Measurements from ENCODE around the gene NTM.

The NTM gene

GRCh38 chr11:131858505-131858904 is 488.1 kb downstream of the NTM start:
- TF ChIP-seq, protein P1, sequence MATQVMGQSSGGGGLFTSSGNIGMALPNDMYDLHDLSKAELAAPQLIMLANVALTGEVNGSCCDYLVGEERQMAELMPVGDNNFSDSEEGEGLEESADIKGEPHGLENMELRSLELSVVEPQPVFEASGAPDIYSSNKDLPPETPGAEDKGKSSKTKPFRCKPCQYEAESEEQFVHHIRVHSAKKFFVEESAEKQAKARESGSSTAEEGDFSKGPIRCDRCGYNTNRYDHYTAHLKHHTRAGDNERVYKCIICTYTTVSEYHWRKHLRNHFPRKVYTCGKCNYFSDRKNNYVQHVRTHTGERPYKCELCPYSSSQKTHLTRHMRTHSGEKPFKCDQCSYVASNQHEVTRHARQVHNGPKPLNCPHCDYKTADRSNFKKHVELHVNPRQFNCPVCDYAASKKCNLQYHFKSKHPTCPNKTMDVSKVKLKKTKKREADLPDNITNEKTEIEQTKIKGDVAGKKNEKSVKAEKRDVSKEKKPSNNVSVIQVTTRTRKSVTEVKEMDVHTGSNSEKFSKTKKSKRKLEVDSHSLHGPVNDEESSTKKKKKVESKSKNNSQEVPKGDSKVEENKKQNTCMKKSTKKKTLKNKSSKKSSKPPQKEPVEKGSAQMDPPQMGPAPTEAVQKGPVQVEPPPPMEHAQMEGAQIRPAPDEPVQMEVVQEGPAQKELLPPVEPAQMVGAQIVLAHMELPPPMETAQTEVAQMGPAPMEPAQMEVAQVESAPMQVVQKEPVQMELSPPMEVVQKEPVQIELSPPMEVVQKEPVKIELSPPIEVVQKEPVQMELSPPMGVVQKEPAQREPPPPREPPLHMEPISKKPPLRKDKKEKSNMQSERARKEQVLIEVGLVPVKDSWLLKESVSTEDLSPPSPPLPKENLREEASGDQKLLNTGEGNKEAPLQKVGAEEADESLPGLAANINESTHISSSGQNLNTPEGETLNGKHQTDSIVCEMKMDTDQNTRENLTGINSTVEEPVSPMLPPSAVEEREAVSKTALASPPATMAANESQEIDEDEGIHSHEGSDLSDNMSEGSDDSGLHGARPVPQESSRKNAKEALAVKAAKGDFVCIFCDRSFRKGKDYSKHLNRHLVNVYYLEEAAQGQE (IDR thresholded peaks at IDR 0.05; ENCODE audit: insufficient replicate concordance, low read depth) = no peak
- TF ChIP-seq SPI1 (IDR thresholded peaks at IDR 0.05; ENCODE audit: borderline replicate concordance, low read depth) = no peak
- no peak for TF ChIP-seq GABPA (IDR thresholded peaks at IDR 0.05; ENCODE audit: low read depth)
- TF ChIP-seq, protein P2, sequence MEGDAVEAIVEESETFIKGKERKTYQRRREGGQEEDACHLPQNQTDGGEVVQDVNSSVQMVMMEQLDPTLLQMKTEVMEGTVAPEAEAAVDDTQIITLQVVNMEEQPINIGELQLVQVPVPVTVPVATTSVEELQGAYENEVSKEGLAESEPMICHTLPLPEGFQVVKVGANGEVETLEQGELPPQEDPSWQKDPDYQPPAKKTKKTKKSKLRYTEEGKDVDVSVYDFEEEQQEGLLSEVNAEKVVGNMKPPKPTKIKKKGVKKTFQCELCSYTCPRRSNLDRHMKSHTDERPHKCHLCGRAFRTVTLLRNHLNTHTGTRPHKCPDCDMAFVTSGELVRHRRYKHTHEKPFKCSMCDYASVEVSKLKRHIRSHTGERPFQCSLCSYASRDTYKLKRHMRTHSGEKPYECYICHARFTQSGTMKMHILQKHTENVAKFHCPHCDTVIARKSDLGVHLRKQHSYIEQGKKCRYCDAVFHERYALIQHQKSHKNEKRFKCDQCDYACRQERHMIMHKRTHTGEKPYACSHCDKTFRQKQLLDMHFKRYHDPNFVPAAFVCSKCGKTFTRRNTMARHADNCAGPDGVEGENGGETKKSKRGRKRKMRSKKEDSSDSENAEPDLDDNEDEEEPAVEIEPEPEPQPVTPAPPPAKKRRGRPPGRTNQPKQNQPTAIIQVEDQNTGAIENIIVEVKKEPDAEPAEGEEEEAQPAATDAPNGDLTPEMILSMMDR (IDR thresholded peaks at IDR 0.05; ENCODE audit: insufficient read depth, low read length) = no peak
- no peak for TF ChIP-seq POLR2AphosphoS5 (IDR thresholded peaks at IDR 0.05; ENCODE audit: low read depth)
- Histone ChIP-seq H3K4me3 (replicated peaks; ENCODE audit: insufficient read depth, low read length) (no peak overlapping the region), H3K27me3 (ENCODE audit: insufficient read depth, poor library complexity, severe bottlenecking) (no peaks in the 10 kb centered on the region), H3K27ac (replicated peaks) (no peak overlapping the region)
- no peak for DNase-seq (ENCODE audit: low read depth in 1 of 2, low spot score in 1 of 2)

DNA sequence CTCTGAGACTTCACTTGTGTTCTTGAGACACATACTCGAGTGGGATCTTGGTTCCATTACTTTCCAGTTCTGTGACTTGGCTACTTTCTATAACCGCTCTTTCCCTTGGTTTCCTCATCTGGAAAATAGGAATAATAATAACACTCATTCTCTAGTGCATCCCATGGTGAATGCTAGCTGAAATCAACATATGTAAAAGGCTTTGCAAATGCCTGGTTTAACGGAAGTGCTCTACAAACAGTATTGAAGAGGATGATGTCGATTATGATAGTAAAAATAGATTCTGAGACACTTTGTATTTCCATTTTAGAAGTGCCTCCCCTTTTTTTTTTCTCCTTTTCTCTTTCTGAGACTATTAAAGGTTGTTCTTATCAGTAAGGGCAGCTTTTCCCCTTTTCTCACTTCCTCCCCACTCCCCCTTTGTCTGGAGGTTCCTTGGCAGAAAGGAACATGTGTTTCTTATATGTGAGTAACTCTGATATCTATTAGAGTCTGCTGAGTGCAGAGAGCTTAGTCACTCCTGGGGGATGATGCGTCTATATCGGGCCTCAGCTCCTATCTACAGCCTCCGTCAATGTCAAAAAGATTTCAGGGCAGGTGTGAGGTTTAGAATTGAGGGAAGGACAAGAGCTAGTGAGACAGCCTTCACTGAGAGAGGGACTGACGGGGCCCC is 489.3 kb downstream of the NTM start:
- no peak for DNase-seq (ENCODE audit: low read depth in 1 of 2, low spot score in 1 of 2)
- Histone ChIP-seq H3K27me3 (ENCODE audit: insufficient read depth, poor library complexity, severe bottlenecking) (no peaks in the 10 kb centered on the region), H3K27ac (replicated peaks) (no peak overlapping the region), H3K4me3 (replicated peaks; ENCODE audit: insufficient read depth, low read length) (no peak overlapping the region)
- TF ChIP-seq, protein P2 (IDR thresholded peaks at IDR 0.05; ENCODE audit: insufficient read depth, low read length) = no peak
- TF ChIP-seq GABPA (IDR thresholded peaks at IDR 0.05; ENCODE audit: low read depth) (no peak), POLR2AphosphoS5 (IDR thresholded peaks at IDR 0.05; ENCODE audit: low read depth) (no peak), SPI1 (IDR thresholded peaks at IDR 0.05; ENCODE audit: borderline replicate concordance, low read depth) (no peak)
- TF ChIP-seq, protein P1 (IDR thresholded peaks at IDR 0.05; ENCODE audit: insufficient replicate concordance, low read depth) = no peak

GRCh38 chr11:131864228-131864627 is 493.8 kb downstream of the NTM start:
- Histone ChIP-seq H3K27me3 (ENCODE audit: insufficient read depth, poor library complexity, severe bottlenecking) (no peaks in the 10 kb centered on the region), H3K27ac (replicated peaks) (no peak overlapping the region), H3K4me3 (replicated peaks; ENCODE audit: insufficient read depth, low read length) (no peak overlapping the region)
- TF ChIP-seq, protein P1 (IDR thresholded peaks at IDR 0.05; ENCODE audit: insufficient replicate concordance, low read depth) = no peak
- TF ChIP-seq SPI1 (IDR thresholded peaks at IDR 0.05; ENCODE audit: borderline replicate concordance, low read depth) (no peak), GABPA (IDR thresholded peaks at IDR 0.05; ENCODE audit: low read depth) (no peak), POLR2AphosphoS5 (IDR thresholded peaks at IDR 0.05; ENCODE audit: low read depth) (no peak)
- TF ChIP-seq, protein P2 (IDR thresholded peaks at IDR 0.05; ENCODE audit: insufficient read depth, low read length) = no peak
- DNase-seq (ENCODE audit: low read depth in 1 of 2, low spot score in 1 of 2) = no peak
